ENCODE results near the gene RNF126.
"Not testable (repeated sequence)": the region's sequence is repeated elsewhere in the genome, so short reads cannot be mapped to it uniquely, and the experiment has no call there.

Gene RNF126

GRCh38 chr19:611481-611868, 51.5 kb downstream of the RNF126 start:
- no peak for DNase-seq (ENCODE audit: low read depth, low spot score)

- no peak for DNase-seq (ENCODE audit: low read depth, low spot score)
Observed at GRCh38 chr19:610801-611480, 52.1 kb downstream of the RNF126 start.

- DNase-seq (ENCODE audit: low read depth, low spot score) = no peak
Observed at GRCh38 chr19:610071-610800, 52.8 kb downstream of the RNF126 start.

GRCh38 chr19:609004-609346, 54.0 kb downstream of the RNF126 start:
- DNase-seq (ENCODE audit: low read depth, low spot score) = no peak

- DNase-seq (ENCODE audit: low read depth, low spot score) = no peak
Observed at GRCh38 chr19:608155-609003, 54.6 kb downstream of the RNF126 start.

GRCh38 chr19:607301-608154, 55.5 kb downstream of the RNF126 start:
- no peak for DNase-seq (ENCODE audit: low read depth, low spot score)

- DNase-seq (ENCODE audit: low read depth, low spot score) = not testable (repeated sequence)
Observed at GRCh38 chr19:605061-605971, 57.7 kb downstream of the RNF126 start.

- no peak for DNase-seq (ENCODE audit: low read depth, low spot score)
Observed at GRCh38 chr19:604355-604754, 58.7 kb downstream of the RNF126 start.

- not testable (repeated sequence) for DNase-seq (ENCODE audit: low read depth, low spot score)
Observed at GRCh38 chr19:603779-604178, 59.2 kb downstream of the RNF126 start.

- DNase-seq (ENCODE audit: low read depth, low spot score) = not testable (repeated sequence)
Observed at GRCh38 chr19:603302-603639, 59.7 kb downstream of the RNF126 start.

- DNase-seq (ENCODE audit: low read depth, low spot score) = no peak
Observed at GRCh38 chr19:602391-603301, 60.4 kb downstream of the RNF126 start.

GRCh38 chr19:601790-602189, 61.2 kb downstream of the RNF126 start:
- no peak for DNase-seq (ENCODE audit: low read depth, low spot score)

GRCh38 chr19:601310-601709, 61.7 kb downstream of the RNF126 start:
- DNase-seq (ENCODE audit: low read depth, low spot score) = no peak
